IPS DF 6.9 (cell line): ENCODE measurements around the gene RPS27L.
"Not testable (repeated sequence)": the region's sequence is repeated elsewhere in the genome, so short reads cannot be mapped to it uniquely, and the experiment has no call there.

Experiments used
- DNase-seq: peaks from one replicate; pipeline ENCODE4 v3.0.0-alpha.2; 2013; ENCODE audit warnings: low read depth, low spot score
- H3K27ac ChIP-seq: one replicate; pipeline ENCODE4 v1.5.1; 2013; ENCODE audit warnings: low read length, control low read depth
- H3K27me3 ChIP-seq: 2 replicates; pipeline ENCODE4 v1.6.1; 2013; ENCODE audit warnings: mild to moderate bottlenecking, low read length; ENCODE audit not compliant: control insufficient read depth, insufficient read depth
- H3K36me3 ChIP-seq: 2 replicates; pipeline ENCODE4 v1.6.1; 2013; ENCODE audit warnings: low read length; ENCODE audit not compliant: control insufficient read depth, insufficient read depth
- H3K4me1 ChIP-seq: 2 replicates; pipeline ENCODE4 v1.6.1; 2013; ENCODE audit warnings: low read length; ENCODE audit not compliant: control insufficient read depth, insufficient read depth
- H3K4me3 ChIP-seq: 2 replicates; pipeline ENCODE4 v1.5.1; 2013; ENCODE audit warnings: mild to moderate bottlenecking, low read length
- H3K9me3 ChIP-seq: 2 replicates; pipeline ENCODE4 v1.6.1; 2013; ENCODE audit warnings: low read length, inconsistent platforms; ENCODE audit not compliant: control insufficient read depth, insufficient read depth
- WGBS: extraction: QIAGEN DNeasy Blood & Tissue Kit; methylation state at CpG from one replicate; pipeline ENCODE4 v1.1.7; 2013; ENCODE audit warnings: mixed read lengths, missing lambda C conversion rate; ENCODE audit not compliant: insufficient read length, insufficient coverage; 5-methylcytosine and 5-hydroxymethylcytosine counted together

RPS27L gene

DNA sequence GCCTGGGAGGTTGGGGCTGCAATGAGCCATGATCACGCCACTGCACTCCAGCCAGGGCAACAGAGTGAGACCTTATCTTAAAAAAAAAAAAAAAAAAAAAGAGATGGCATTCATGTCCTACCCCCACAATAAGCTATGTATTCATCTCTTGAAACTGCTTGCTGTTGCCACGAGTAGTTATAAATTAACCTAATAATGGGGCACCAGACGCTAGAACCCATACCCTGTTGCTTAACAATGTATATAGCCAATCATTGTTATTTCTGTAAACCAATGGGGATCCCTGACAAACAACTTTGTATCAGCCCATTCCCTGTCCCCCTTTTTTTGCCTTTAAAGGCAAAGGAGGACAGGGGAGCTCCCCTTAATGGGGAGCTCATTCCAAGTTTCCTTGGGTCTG, 38.4 kb downstream of the RPS27L start:
- no peaks in the 10 kb centered on the region for H3K4me1 ChIP-seq
- H3K36me3 ChIP-seq = no peaks in the 10 kb centered on the region
- H3K27me3 ChIP-seq = no peaks in the 10 kb centered on the region
- no CpG with 5 or more reads among the region's 3 CpGs for WGBS
- no peak overlapping the region for H3K4me3 ChIP-seq
- no peaks in the 10 kb centered on the region for H3K9me3 ChIP-seq
- no peak overlapping the region for H3K27ac ChIP-seq
- no peak for DNase-seq

DNA sequence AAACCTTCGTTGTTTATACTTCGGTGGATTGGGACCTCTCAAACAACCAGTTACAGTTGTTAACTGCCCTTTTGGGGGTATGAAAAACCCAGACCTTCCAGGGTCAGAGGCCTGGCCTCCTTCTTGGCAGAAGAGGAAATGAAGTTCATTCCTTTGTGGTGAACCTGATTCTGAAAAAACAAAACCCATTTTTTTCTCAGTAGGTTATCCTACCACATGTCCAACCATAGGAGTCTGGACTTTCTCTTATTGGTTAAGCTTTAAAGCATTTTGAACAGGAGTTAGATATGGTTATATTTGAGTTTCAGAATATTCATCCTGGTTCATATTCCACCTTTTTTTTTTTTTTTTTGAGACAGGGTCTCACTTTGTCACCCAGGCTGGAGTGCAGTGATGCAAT, 42.8 kb downstream of the RPS27L start:
- Histone ChIP-seq H3K4me3 (no peak overlapping the region), H3K4me1 (no peaks in the 10 kb centered on the region), H3K36me3 (no peaks in the 10 kb centered on the region), H3K27me3 (no peaks in the 10 kb centered on the region), H3K9me3 (no peaks in the 10 kb centered on the region), H3K27ac (no peak overlapping the region)
- DNase-seq = no peak
- no CpG with 5 or more reads among the region's 2 CpGs for WGBS

DNA sequence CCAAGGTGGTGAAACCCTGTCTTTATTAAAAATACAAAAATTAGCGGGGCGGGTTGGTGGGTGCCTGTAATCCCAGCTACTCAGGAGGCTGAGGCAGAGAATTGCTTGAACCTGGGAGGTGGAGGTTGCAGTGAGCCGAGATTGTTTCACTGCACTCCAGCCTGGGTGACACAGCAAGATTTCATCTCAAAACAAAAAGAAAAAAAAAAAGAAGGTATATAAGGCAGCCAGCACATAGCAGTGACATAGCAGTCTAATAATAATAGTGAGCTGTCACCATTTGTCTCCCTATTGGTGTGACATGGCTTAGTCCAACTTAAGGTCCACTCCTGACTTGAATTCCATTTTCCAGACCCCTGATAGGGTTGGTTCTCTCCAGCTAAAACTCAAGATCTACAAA, 44.4 kb downstream of the RPS27L start:
- no peak overlapping the region for H3K4me3 ChIP-seq
- no peaks in the 10 kb centered on the region for H3K27me3 ChIP-seq
- DNase-seq = no peak
- H3K27ac ChIP-seq = no peak overlapping the region
- H3K36me3 ChIP-seq = no peaks in the 10 kb centered on the region
- H3K9me3 ChIP-seq = no peaks in the 10 kb centered on the region
- no peaks in the 10 kb centered on the region for H3K4me1 ChIP-seq
- WGBS = no CpG with 5 or more reads among the region's 3 CpGs

DNA sequence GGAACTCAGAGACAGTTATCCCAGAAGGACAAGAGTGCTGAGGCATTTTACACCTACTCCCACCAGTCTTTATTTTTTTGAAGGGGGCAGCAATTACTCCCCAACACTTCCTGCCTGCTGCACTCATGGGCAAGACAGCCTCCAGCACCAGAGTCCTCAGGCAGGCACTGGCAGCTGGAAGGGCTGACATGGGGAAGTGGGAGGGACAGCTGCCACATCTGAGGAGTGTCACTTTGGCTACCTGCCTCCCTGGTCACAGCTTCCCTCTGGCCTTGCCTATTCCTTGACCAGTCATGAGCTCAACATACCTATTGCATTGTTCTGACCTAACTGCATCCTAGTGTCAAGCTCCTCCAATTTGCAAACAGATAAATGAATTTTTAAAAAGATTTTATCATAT, 45.8 kb downstream of the RPS27L start:
- H3K9me3 ChIP-seq = no peaks in the 10 kb centered on the region
- H3K27me3 ChIP-seq = no peaks in the 10 kb centered on the region
- no peak for DNase-seq
- H3K4me1 ChIP-seq = no peaks in the 10 kb centered on the region
- H3K4me3 ChIP-seq = no peak overlapping the region
- no peaks in the 10 kb centered on the region for H3K36me3 ChIP-seq
- H3K27ac ChIP-seq = no peak overlapping the region

DNA sequence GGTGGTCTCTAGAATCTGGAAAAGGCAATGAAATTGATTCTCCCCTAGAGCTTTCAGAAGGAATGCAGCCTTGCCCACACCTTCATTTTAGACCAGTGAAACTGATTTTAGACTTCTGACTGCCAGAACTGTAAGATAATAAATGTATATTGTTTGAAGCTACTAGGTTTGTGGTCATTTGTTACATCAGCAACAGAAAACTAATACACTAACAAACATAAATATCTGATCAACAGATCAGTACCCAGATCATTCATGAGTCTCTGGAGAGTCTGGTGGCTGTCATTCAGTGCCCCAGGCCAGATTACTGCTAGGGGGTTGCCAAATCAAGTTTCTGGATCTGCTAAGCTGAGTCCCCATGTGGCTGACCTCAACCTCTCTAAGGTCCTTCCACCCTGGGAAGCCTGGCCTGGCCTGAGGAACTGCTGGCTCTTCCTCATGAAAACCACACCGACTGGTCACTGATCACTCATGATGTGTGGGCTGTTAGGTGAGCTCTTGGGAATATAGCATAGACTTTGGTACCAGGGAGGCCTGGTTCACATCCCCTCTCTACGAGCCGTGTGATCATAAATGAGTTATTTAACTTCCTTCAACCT, 46.8 kb downstream of the RPS27L start:
- no peaks in the 10 kb centered on the region for H3K4me1 ChIP-seq
- no peaks in the 10 kb centered on the region for H3K9me3 ChIP-seq
- WGBS = no CpG with 5 or more reads among the region's 3 CpGs
- DNase-seq = no peak
- H3K27me3 ChIP-seq = no peaks in the 10 kb centered on the region
- no peaks in the 10 kb centered on the region for H3K36me3 ChIP-seq
- H3K27ac ChIP-seq = no peak overlapping the region
- no peak overlapping the region for H3K4me3 ChIP-seq

DNA sequence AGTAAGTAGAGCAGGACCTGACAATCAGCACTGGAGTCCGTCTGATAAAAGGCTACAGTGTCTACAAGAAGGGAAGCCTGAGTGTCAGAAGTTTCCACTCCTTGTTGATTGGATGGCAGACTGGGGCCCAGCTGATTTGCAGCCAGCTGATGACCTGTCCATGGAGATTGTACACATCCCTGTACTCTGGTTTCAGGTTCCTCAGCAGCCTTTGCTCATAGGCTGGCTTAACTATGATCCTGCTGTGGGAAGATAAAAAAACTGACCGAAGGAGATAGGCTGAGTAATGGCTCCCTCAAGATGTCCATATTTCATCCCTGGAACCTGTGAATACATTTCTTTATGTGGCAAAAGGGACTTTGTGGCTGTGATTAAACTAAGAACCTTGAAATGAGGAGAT, 47.4 kb downstream of the RPS27L start:
- Histone ChIP-seq H3K4me3 (no peak overlapping the region), H3K27ac (no peak overlapping the region), H3K4me1 (no peaks in the 10 kb centered on the region), H3K9me3 (no peaks in the 10 kb centered on the region), H3K27me3 (no peaks in the 10 kb centered on the region), H3K36me3 (no peaks in the 10 kb centered on the region)
- no peak for DNase-seq
- WGBS = no CpG with 5 or more reads among the region's 2 CpGs

DNA sequence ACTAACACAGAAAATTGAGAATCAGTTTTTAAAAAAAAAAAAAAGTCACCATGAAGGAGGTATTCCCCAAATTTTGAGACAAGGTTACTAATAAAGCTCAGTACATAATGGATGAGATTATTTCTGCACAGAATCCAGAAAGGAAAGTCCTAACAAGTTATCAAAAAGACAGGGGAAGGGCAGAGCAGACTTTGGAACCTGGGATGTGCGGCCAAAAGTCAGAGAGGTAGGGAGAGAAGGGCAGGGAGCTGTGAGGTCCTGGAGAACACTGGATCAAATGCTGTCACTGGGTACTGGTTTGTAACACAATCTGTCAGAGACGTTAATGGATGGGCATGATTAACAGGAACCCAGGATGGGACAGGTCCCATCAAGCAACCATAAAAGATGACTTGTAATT, 47.8 kb downstream of the RPS27L start:
- WGBS = no CpG with 5 or more reads among the region's 2 CpGs
- Histone ChIP-seq H3K4me3 (no peak overlapping the region), H3K27ac (no peak overlapping the region), H3K27me3 (no peaks in the 10 kb centered on the region), H3K9me3 (no peaks in the 10 kb centered on the region), H3K4me1 (no peaks in the 10 kb centered on the region), H3K36me3 (no peaks in the 10 kb centered on the region)
- no peak for DNase-seq

DNA sequence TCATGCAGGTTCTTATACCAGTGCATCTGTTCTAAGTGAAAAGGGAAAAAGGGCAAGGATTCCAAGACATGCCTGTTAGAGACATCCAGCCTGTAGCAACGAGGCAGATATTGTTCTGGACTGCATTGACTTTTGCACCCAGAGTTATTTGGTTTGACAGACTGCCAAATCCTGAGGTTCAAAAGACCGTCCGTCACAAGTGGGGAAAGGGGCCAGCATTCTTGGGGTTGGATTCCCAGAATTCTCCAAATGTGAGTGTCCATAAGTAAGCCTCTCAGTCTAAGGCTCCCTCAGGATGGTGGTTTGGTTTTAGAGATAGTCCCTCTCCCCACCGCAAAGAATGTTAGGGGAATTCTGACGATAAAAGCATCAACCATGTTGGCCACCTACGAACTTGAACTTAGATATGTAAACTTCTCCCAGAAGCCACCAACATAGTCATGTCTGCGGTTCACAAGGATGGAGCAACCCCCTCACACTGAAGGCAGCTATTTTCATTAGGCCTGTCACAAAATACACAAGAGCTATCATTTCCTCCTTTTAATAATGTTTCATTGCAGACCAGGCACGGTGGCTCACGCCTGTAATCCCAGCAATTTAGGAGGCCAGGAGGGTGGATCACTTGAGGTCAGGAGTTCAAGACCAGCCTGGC, 49.3 kb downstream of the RPS27L start:
- DNase-seq = no peak
- H3K36me3 ChIP-seq = no peaks in the 10 kb centered on the region
- no peak overlapping the region for H3K27ac ChIP-seq
- H3K9me3 ChIP-seq = no peaks in the 10 kb centered on the region
- H3K4me3 ChIP-seq = no peak overlapping the region
- H3K27me3 ChIP-seq = no peaks in the 10 kb centered on the region
- WGBS = no CpG with 5 or more reads among the region's 9 CpGs
- H3K4me1 ChIP-seq = no peaks in the 10 kb centered on the region

DNA sequence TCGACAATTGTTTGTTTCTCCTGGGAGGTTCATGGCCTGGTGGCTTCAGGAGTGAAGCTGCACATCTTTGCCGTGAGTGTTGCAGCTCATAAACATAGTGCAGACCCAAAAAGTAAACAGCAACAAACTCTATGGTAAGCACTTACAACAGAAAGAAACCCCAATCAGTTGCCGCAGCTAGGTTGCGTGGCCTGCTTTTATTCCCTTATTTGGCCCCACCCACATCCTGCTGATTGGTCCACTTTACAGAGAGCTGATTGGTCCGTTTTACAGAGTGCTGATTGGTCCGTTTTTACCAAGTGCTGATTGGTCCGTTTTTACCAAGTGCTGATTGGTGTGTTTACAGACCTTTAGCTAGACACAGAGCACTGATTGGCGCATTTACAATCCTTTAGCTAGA, 51.9 kb downstream of the RPS27L start:
- no CpG with 5 or more reads among the region's 8 CpGs for WGBS
- not testable (repeated sequence) for H3K36me3 ChIP-seq, H3K27ac ChIP-seq, H3K4me1 ChIP-seq, DNase-seq, H3K9me3 ChIP-seq, H3K4me3 ChIP-seq, H3K27me3 ChIP-seq

DNA sequence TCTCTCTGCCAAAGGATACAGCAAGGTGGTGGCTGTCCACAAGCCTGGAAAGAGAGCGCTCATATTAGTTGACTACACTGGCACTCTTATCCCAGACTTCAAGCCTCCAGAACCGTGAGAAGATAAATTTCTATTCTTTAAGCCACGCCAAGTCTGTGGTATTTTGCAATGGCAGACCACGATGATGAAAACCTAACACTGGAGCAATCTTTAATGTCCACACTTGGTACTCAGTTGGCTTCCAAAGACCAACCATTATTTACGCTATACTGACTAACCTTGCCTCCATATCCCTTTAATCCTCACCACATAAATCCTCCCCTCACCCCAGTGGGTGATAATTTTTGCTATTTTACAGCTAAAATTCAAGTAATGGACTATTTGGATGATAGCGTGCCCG, 52.5 kb downstream of the RPS27L start:
- no peaks in the 10 kb centered on the region for H3K36me3 ChIP-seq
- no peak overlapping the region for H3K4me3 ChIP-seq
- no peak overlapping the region for H3K27ac ChIP-seq
- WGBS = 100% methylated on average over 1 of the region's 7 CpGs
- H3K27me3 ChIP-seq = no peaks in the 10 kb centered on the region
- H3K4me1 ChIP-seq = no peaks in the 10 kb centered on the region
- no peaks in the 10 kb centered on the region for H3K9me3 ChIP-seq
- no peak for DNase-seq

DNA sequence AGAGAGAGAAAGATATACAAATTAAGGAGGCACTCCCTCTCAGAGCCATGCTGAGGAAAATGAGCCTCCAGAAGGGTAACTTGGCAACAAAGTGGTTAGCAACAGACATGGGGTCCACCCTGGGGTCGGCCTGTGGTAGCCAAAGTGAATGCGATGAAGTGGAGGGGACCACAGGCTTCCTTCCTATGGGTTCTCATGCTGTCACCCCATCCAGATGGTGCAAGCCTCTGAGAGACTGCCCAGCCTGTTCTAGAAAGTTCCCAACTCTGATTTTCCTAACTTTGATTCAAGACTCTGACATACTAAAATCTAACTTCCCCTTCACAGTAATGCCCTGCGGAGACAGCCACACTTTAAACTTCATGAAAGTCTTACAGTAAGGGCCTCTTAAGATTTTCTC, 53.9 kb downstream of the RPS27L start:
- no CpG with 5 or more reads among the region's 3 CpGs for WGBS

More for the DNA sequence above, 53.9 kb downstream of the RPS27L start:
- Histone ChIP-seq H3K36me3 (no peaks in the 10 kb centered on the region), H3K4me1 (no peaks in the 10 kb centered on the region), H3K4me3 (no peak overlapping the region), H3K9me3 (no peaks in the 10 kb centered on the region), H3K27me3 (no peaks in the 10 kb centered on the region), H3K27ac (no peak overlapping the region)
- no peak for DNase-seq
